HG03064 (cell line): ENCODE data around the gene GUCY1A1.
"Not testable (repeated sequence)": the region's sequence is repeated elsewhere in the genome, so short reads cannot be mapped to it uniquely, and the experiment has no call there.

Experiments
- ATAC-seq: cut with Tn5 transposase; IDR thresholded peaks from one replicate; pipeline ENCODE4 v1.9.1; 2021; ENCODE audit warnings: low read depth; ENCODE audit not compliant: unreplicated experiment

Gene GUCY1A1

DNA sequence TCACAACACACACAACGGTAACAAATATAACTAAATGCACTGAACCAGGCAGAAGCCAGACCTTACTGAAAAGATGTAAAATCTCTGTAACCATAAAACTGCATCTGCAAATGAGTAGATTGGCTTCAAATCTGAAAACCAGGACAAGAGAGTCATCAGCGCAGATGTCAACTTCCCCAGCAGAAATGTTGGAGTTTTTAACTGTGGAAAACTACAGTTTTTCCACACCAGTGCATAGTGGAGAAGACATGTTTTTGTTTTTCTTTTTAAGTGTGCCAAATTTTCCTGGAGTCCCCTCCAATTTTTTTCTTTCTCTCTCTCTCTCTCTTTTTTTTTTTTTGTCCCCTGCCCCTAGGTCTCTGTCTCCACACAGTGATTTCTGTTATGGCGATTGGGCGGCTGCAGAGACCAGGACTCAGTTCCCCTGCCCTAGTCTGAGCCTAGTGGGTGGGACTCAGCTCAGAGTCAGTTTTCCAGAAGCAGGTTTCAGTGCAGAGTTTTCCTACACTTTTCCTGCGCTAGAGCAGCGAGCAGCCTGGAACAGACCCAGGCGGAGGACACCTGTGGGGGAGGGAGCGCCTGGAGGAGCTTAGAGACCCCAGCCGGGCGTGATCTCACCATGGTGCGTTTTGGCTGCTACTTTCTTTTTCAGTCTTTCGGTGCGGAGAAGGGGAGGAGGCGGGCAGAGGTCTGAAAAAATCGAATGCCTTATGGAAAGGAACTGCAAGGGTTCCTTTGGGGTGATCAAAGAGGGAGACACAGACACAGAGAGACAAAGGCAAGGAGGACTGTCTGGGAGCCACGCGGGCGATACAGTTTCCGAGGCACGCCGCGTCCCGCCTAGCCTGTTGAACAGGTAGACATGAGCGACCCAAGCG is at the start of gene GUCY1A1:
GUCY1A1 (plus strand) TSS at position 505 of the 878 bp plus-strand sequence. CDS start 30,020 bp downstream, outside the sequence.
- ATAC-seq = peak; percentile 44

DNA sequence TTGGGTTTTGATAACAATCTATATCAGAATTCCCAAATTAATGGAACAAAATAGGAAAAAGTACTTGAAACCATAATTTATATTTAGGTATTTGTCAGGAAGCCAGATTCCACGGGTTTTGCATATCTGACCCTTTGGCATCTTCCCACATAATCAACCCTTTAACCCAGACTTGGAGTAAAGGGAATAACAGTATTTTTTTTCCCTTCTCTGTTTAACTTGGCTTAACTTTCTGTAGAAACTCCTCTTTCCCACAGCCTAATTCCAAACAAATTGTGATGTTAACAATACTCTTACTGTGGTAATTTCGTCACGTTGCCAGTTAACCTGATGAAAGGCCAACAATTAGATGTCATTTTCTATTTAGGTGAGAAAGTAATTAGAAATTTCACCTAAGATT is 49.4 kb upstream of the GUCY1A1 start:
- ATAC-seq = no peak

DNA sequence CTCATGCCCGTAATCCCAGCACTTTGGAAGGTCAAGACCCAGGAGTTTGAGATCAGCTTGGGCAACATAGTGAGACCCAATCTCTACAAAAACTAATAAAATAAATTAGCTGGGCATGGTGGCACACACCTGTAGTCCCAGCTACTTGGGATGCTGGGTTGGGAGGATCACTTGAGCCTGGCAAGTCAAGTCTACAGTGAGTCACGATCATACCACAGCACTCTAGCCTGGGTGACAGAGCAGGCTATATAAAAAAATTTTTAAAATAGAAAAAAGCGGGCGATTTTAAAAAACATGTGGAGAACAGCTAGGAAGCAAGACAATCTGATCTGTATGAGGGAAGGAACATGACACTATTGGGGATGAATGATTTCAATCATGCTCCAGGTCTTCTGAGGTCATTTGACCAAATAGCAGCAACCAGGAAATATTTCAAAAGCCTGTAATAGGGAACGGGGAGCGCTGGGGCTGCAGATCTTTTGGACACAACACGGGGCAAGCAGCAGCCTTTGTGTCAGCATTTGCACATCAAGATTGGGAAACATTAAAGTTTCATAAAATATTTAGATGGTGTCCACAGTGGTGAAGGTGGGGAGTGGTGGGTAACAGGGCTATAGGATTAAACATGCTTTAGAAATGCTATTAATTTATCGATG is 48.3 kb upstream of the GUCY1A1 start:
- ATAC-seq = no peak

- no peak for ATAC-seq
These were observed 46.0 kb upstream of the GUCY1A1 start for GRCh38 chr4:155620637-155621036.

- peak; percentile 98 for ATAC-seq
These were observed 42.2 kb upstream of the GUCY1A1 start for GRCh38 chr4:155624478-155624877.

- ATAC-seq = no peak
These were observed 40.1 kb upstream of the GUCY1A1 start for GRCh38 chr4:155626561-155626960.

GRCh38 chr4:155629183-155629825 is 37.3 kb upstream of the GUCY1A1 start:
- ATAC-seq = no peak

DNA sequence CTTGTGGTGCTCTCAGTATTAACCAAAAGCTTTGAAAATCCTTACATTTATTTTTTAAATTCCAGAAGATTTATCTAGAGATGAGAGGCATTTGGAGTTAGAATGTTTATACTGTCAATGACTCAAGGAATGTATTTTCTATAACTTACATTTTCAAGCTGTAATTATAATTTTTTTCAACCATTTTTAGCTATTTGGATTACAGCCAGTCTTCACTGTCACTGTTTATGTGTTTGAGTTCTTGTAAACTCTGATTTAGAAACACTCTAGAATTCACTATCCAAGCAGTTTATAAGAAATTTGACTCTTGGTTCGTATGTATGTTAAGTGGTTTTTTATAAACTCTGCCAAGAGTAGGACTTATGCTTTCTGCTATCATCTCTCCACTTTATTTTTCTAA is 36.7 kb upstream of the GUCY1A1 start:
- ATAC-seq = no peak

GRCh38 chr4:155632310-155632840 is 34.3 kb upstream of the GUCY1A1 start:
- no peak for ATAC-seq

DNA sequence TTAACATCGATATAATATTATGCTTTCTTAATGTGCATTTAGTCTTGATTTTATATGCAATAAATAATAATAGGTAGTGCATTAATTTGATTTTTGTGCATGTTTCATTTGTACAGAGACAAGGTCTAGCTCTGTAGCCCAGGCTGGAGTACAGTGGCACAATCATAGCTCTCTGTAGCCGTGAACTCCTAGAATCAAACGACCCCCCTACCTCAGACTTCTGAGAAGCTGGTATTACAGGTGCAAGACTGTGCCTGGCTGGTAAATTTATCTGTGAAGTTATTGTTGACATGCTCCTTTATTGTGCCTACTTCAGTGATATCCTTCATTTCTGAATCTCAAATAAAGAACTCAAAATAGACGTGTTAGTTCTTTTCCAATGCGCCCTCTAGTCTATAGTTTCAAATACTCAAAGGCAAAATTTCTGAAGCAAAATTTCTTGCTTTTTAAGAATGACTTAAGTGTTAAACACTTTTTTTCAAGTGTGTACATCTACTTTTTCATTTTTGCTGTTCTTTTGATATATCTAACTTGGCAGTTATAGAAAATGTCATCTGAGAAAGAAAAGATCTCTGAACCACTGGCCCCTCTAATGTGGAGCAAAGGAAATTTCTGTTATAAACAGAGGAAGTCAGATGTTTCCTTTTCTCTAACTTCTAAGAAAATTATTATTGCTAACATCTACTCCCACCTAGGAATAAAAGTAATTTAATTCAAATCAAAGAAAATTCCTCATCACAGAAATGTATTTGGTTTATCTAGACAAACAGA is 28.3 kb upstream of the GUCY1A1 start:
- no peak for ATAC-seq

DNA sequence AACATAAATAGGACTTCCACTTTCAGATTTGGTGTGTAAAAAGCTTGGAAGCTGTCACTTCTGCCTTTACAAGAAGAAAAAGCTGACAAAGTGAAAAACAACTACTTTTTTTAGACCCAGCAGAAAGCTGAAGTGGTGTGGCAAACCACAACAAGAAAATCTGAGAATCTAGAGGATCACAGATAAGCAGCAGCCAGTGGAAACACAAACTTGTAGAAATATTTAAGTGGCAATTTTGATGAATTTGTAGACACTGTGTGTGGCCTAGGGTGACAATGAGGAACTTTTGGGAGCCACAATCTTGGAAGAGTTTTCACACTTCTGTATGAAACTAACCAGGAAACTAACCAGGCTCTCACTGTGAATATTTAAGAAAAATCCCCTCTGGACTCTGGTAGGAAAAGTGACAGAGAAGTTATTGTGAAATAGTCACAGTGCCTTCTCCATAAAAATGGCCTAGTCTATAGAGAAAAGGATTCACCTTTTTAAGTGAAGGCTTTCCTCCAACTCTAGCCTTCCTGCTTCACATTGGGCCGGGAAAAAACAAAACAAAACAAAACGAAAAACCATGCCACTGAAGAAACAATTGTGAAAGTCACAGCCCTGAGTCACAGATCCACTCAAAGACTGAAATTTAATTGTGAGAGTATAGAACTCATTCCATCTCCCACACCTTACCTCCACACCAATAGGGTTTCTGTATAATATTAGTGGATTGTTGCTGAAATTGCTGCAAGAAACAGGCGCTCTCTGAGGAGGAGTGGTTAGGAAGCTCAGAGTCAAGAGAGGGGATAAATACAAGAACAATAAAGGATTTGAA is 26.7 kb upstream of the GUCY1A1 start:
- ATAC-seq = peak; percentile 86

- ATAC-seq = no peak
These were observed 25.9 kb upstream of the GUCY1A1 start for GRCh38 chr4:155640751-155641150.

- no peak for ATAC-seq
These were observed 23.6 kb upstream of the GUCY1A1 start for GRCh38 chr4:155643087-155643486.

- ATAC-seq = no peak
These were observed 20.6 kb upstream of the GUCY1A1 start for GRCh38 chr4:155646001-155646400.

GRCh38 chr4:155650785-155651184 is 15.9 kb upstream of the GUCY1A1 start:
- not testable (repeated sequence) for ATAC-seq

- ATAC-seq = no peak
These were observed 13.6 kb upstream of the GUCY1A1 start for GRCh38 chr4:155653052-155653451.

DNA sequence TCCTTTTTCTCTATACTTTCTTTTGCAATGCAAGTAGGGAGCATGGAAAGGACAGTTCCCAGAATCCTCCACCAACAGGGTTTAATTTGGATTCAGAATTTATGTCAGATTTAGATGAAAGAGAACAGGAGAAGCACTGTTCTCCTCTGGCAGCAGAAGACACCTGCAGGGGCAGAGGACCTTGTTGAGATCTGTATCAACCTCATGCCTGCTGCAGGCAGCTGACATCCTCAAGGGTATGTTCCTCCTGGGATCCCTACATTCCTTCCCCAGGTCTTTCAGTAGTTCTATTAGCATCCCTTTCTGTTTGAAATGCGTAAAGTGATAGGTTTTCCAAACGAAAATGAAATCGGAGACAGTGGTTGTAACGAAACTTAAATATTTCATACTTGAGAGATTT is 10.6 kb upstream of the GUCY1A1 start:
- no peak for ATAC-seq

GRCh38 chr4:155657169-155657568 is 9.5 kb upstream of the GUCY1A1 start:
- no peak for ATAC-seq

DNA sequence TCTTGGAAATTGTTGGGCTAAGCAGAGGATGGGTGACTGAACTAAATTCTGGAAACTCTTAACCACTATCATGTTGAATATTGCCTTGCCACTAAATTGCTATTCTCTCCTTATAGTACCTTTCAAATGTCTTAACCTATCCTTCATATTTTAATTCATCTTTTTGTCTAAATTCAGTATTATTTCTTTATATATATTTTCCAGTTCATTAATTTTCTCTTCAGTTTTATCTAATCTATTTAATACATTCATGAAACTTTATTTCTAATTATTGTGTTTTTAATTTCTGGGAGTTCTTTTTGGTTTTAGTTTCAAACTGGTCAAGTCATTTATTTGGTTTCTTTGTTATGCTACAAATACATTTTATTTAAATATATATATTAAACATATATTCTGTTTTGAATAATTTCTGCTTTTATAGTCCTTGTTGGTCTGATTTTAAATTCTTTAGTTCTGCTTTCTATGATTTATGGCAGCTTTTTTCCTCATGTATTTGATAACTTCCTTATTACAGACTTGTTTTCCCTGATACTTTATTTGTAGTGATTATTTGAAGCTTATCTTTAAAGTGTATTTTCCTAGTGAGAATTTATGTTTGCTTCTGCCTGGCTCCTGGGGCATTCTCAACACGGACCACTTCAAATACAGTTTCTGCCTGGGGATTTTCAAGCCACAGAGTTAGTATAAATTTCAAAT is 8.5 kb upstream of the GUCY1A1 start:
- ATAC-seq = no peak
